ENCODE data around the gene MISP3. TPM values are rescaled to one million over a fixed set of nuclear protein-coding genes. Genes with fewer than 3 reads are reported as not detected.

The MISP3 gene
- total RNA-seq, 6 experiments from 2014 or later, result 0.62 to 1.2 (median 0.88) TPM

DNA sequence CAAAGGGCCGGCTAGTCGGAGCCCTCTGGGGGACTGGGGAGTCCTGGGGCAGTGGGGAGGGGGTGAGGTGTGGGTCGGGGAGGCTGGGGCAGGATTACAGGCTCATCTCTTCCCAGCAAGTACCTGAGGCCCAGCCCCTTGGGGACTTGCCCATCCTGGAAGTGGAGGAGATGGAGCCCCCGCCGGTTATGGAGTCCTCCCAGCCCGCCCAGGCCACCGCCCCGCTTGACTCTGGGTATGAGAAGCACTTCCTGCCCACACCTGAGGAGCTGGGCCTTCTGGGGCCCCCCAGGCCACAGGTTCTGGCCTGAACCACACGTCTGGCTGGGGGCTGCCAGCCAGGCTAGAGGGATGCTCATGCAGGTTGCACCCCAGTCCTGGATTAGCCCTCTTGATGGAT is 20.6 kb upstream of the MISP3 start:
- H3K27ac Mint-ChIP-seq, result no peak overlapping the region
- TF ChIP-seq, protein P1, sequence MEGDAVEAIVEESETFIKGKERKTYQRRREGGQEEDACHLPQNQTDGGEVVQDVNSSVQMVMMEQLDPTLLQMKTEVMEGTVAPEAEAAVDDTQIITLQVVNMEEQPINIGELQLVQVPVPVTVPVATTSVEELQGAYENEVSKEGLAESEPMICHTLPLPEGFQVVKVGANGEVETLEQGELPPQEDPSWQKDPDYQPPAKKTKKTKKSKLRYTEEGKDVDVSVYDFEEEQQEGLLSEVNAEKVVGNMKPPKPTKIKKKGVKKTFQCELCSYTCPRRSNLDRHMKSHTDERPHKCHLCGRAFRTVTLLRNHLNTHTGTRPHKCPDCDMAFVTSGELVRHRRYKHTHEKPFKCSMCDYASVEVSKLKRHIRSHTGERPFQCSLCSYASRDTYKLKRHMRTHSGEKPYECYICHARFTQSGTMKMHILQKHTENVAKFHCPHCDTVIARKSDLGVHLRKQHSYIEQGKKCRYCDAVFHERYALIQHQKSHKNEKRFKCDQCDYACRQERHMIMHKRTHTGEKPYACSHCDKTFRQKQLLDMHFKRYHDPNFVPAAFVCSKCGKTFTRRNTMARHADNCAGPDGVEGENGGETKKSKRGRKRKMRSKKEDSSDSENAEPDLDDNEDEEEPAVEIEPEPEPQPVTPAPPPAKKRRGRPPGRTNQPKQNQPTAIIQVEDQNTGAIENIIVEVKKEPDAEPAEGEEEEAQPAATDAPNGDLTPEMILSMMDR (IDR thresholded peaks at IDR 0.05), result no peak
- H3K27me3 Mint-ChIP-seq (ENCODE audit: insufficient read depth), result no peaks in the 10 kb centered on the region; the same call in 1 of the 2 replicates
- no peaks in the 10 kb centered on the region for H3K9me3 Mint-ChIP-seq
- H3K4me1 Mint-ChIP-seq (ENCODE audit: low read depth), result no peaks in the 10 kb centered on the region
- H3K36me3 Mint-ChIP-seq (ENCODE audit: low read depth), result peaks cover 5% of the 10 kb centered on the region; the same call in 1 of the 2 replicates
- no peak for DNase-seq
- no peak overlapping the region for H3K4me3 Mint-ChIP-seq

DNA sequence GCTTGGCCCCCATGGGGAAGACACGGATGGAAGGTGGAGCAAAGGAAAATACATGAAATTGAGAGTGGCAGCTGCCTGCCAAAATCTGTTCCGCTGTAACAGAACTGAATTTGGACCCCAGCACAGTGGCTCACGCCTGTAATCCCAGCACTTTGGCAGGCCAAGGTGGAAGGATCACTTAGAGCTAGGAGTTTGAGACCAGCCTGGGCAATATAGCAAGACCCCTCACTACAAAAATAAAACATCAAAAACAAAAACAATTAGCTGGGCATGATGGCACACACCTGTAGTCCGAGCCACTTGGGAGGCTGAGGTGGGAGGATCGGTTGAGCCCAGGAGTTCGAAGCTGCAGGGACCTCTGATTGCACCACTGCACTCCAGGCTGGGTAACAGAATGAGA is 20.1 kb upstream of the MISP3 start:
- no peak for DNase-seq
- Mint-ChIP-seq H3K27me3 (ENCODE audit: insufficient read depth) (no peaks in the 10 kb centered on the region; the same call in 1 of the 2 replicates), H3K9me3 (no peaks in the 10 kb centered on the region), H3K36me3 (ENCODE audit: low read depth) (peaks cover 5% of the 10 kb centered on the region; the same call in 1 of the 2 replicates), H3K4me1 (ENCODE audit: low read depth) (no peaks in the 10 kb centered on the region), H3K4me3 (no peak overlapping the region), H3K27ac (no peak overlapping the region)
- TF ChIP-seq, protein P1 (IDR thresholded peaks at IDR 0.05), result no peak

DNA sequence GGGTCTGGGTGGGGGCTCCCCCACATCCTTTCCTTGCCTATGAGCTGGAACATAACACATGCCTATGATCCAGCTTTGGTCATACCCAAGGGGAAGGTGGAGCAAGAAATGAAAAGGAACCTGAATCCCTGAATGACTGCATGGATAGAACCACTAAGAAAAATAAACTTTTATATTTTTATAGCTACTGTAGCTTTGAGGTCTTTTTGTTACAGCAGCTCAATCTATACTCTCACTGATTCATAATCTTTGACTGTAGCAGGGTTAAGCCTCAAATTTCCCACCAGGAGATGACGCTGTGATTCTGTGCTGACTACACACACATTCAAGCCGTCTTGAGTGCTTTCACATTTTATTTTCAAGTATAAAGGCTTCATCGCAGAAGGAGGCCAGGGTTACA is 19.6 kb upstream of the MISP3 start:
- Mint-ChIP-seq H3K4me1 (ENCODE audit: low read depth) (no peaks in the 10 kb centered on the region), H3K4me3 (no peak overlapping the region), H3K27ac (no peak overlapping the region), H3K9me3 (no peaks in the 10 kb centered on the region), H3K27me3 (ENCODE audit: insufficient read depth) (no peaks in the 10 kb centered on the region; the same call in 1 of the 2 replicates), H3K36me3 (ENCODE audit: low read depth) (peaks cover 5% of the 10 kb centered on the region; the same call in 1 of the 2 replicates)
- TF ChIP-seq, protein P1 (IDR thresholded peaks at IDR 0.05), result no peak
- DNase-seq, result no peak

DNA sequence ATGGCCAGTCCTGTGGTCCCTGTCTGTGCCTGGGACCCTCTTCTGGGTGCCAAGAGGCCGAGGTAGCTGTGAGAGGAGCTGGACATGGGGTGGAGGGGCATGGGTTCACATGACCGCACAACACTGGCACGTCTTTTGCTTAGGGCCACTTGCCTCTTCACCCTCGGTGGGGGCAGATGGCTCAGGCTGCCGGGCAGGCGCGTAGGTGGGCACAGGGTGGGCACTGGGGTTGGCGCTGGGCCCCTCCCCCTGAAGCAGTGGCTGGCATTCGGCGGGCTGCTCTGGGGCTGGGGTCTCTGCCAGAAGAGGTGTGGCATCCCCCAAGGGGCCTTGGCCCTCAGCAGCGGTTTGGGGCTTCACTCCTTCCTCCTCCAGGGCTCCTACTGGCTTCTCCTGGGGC is 19.1 kb upstream of the MISP3 start:
- Mint-ChIP-seq H3K4me3 (no peak overlapping the region), H3K9me3 (no peaks in the 10 kb centered on the region)

DNA sequence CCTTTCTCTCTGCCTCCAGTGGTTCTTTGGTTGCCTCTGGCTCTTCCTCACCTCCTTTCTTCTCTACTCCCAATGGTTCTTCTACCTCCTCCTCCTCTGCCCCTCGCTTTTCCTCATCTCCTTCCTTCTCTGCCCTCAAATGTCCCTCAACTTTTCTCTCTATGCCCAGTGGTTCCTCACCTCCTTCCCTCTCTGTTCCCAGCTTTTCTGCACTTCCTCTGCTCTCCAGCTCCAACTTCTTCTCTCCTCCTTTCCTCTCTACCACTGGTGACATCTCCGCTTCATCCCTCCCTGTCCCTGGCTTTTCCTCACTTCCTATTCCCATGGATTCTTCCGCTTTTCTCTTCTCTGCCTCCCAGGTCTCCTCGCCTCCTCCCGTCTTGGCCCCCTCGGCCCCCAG is 18.5 kb upstream of the MISP3 start:
- Mint-ChIP-seq H3K27me3 (ENCODE audit: insufficient read depth) (peaks cover 5% of the 10 kb centered on the region), H3K36me3 (ENCODE audit: low read depth) (peaks cover 5% of the 10 kb centered on the region; the same call in 1 of the 2 replicates), H3K4me3 (no peak overlapping the region), H3K27ac (no peak overlapping the region), H3K4me1 (ENCODE audit: low read depth) (peaks cover 4% of the 10 kb centered on the region; the same call in 1 of the 2 replicates), H3K9me3 (no peaks in the 10 kb centered on the region)
- TF ChIP-seq, protein P1 (IDR thresholded peaks at IDR 0.05), result no peak
- no peak for DNase-seq

More for the DNA sequence above, 19.1 kb upstream of the MISP3 start:
- Mint-ChIP-seq H3K4me1 (ENCODE audit: low read depth) (no peaks in the 10 kb centered on the region), H3K27me3 (ENCODE audit: insufficient read depth) (no peaks in the 10 kb centered on the region; the same call in 1 of the 2 replicates), H3K27ac (no peak overlapping the region), H3K36me3 (ENCODE audit: low read depth) (peaks cover 5% of the 10 kb centered on the region; the same call in 1 of the 2 replicates)
- TF ChIP-seq, protein P1 (IDR thresholded peaks at IDR 0.05), result no peak
- no peak for DNase-seq

All from HFFc6 (cell line).